HEK293 (cell line): Measurements from ENCODE around the gene FBXW5.

Experiments used
- BCL11B ChIP-seq: fragments of 450-650 bp; formaldehyde crosslinking; IDR thresholded peaks from 2 replicates; pipeline ENCODE4 v1.5.1; 2016; ENCODE audit warnings: low read depth, missing biosample characterization, missing genetic modification characterization
- HIC1 ChIP-seq: fragments of 450-650 bp; formaldehyde crosslinking; IDR thresholded peaks from 2 replicates; pipeline ENCODE4 v1.5.1; 2016; ENCODE audit warnings: missing biosample characterization, missing genetic modification characterization
- PRDM2 ChIP-seq: fragments of 450-650 bp; formaldehyde crosslinking; IDR thresholded peaks from 2 replicates; pipeline ENCODE4 v1.5.1; 2016; ENCODE audit warnings: missing biosample characterization, missing genetic modification characterization, borderline replicate concordance
- WT1 ChIP-seq: fragments of 450-650 bp; formaldehyde crosslinking; IDR thresholded peaks from 2 replicates; pipeline ENCODE4 v1.5.1; 2016; ENCODE audit warnings: missing biosample characterization, missing genetic modification characterization
- ZBTB10 ChIP-seq: fragments of 450-650 bp; formaldehyde crosslinking; IDR thresholded peaks from 2 replicates; pipeline ENCODE4 v1.5.1; 2016; ENCODE audit warnings: missing biosample characterization, missing genetic modification characterization
- ZBTB26 ChIP-seq: fragments of 450-650 bp; formaldehyde crosslinking; optimal IDR thresholded peaks from 2 replicates; pipeline ENCODE3; 2016; ENCODE audit warnings: missing biosample characterization, mild to moderate bottlenecking, missing genetic modification characterization
- ZBTB44 ChIP-seq: fragments of 450-650 bp; IDR thresholded peaks from 2 replicates; pipeline ENCODE4 v1.5.1; 2018; ENCODE audit warnings: missing biosample characterization, mild to moderate bottlenecking, missing genetic modification characterization
- ZNF239 ChIP-seq: fragments of 450-650 bp; formaldehyde crosslinking; IDR thresholded peaks from 2 replicates; pipeline ENCODE4 v1.5.1; 2016; ENCODE audit warnings: missing biosample characterization, missing genetic modification characterization
- ZNF274 ChIP-seq, 2 experiments: fragments of 200-500 bp in 1 of 2; fragments of 450-650 bp in 1 of 2; sonication (Bioruptor generic) in 1 of 2; formaldehyde crosslinking in 1 of 2; IDR thresholded peaks; 2 replicates each; pipeline versions ENCODE4 v1.5.1 to v1.6.1; 2014 to 2016; ENCODE audit warnings: borderline replicate concordance in 1 of 2, inconsistent platforms in 1 of 2, low read length in 1 of 2, missing biosample characterization in 1 of 2, missing genetic modification characterization in 1 of 2
- ZNF350 ChIP-seq: fragments of 450-650 bp; formaldehyde crosslinking; IDR thresholded peaks from 2 replicates; pipeline ENCODE4 v1.5.0; 2017; ENCODE audit warnings: missing biosample characterization, mild to moderate bottlenecking, missing genetic modification characterization
- ZNF366 ChIP-seq: fragments of 450-650 bp; formaldehyde crosslinking; conservative IDR thresholded peaks from 2 replicates; pipeline ENCODE4 v1.5.1; 2016; ENCODE audit warnings: missing biosample characterization, missing genetic modification characterization
- ZNF416 ChIP-seq: fragments of 450-650 bp; formaldehyde crosslinking; IDR thresholded peaks from 2 replicates; pipeline ENCODE4 v1.5.1; 2016; ENCODE audit warnings: missing biosample characterization, missing genetic modification characterization
- ZNF473 ChIP-seq: fragments of 450-650 bp; formaldehyde crosslinking; IDR thresholded peaks from 2 replicates; pipeline ENCODE4 v1.5.1; 2017; ENCODE audit warnings: missing biosample characterization, missing genetic modification characterization
- ZNF521 ChIP-seq: fragments of 450-650 bp; formaldehyde crosslinking; IDR thresholded peaks from 2 replicates; pipeline ENCODE4 v1.5.1; 2017; ENCODE audit warnings: missing biosample characterization, mild to moderate bottlenecking, missing genetic modification characterization
- ZNF555 ChIP-seq: fragments of 450-650 bp; formaldehyde crosslinking; conservative IDR thresholded peaks from 2 replicates; pipeline ENCODE4 v1.5.1; 2017; ENCODE audit warnings: missing biosample characterization, mild to moderate bottlenecking, missing genetic modification characterization, inconsistent platforms
- ZNF561 ChIP-seq: fragments of 450-650 bp; IDR thresholded peaks from 2 replicates; pipeline ENCODE4 v1.5.1; 2018; ENCODE audit warnings: missing biosample characterization, missing genetic modification characterization, borderline replicate concordance
- ZNF624 ChIP-seq: fragments of 450-650 bp; formaldehyde crosslinking; IDR thresholded peaks from 2 replicates; pipeline ENCODE4 v1.5.1; 2017; ENCODE audit warnings: missing biosample characterization, missing genetic modification characterization
- ZNF660 ChIP-seq: fragments of 450-650 bp; IDR thresholded peaks from 2 replicates; pipeline ENCODE4 v1.5.1; 2018; ENCODE audit warnings: missing biosample characterization, mild to moderate bottlenecking, missing genetic modification characterization
- ZNF76 ChIP-seq: fragments of 450-650 bp; formaldehyde crosslinking; IDR thresholded peaks from 2 replicates; pipeline ENCODE4; 2016; ENCODE audit warnings: low read depth, missing biosample characterization, missing genetic modification characterization, borderline replicate concordance
- ZNF777 ChIP-seq: fragments of 450-650 bp; formaldehyde crosslinking; IDR thresholded peaks from 2 replicates; pipeline ENCODE4 v1.5.1; 2017; ENCODE audit warnings: missing biosample characterization, missing genetic modification characterization, borderline replicate concordance
- ZSCAN23 ChIP-seq: fragments of 450-650 bp; formaldehyde crosslinking; IDR thresholded peaks from 2 replicates; pipeline ENCODE4 v1.5.1; 2016; ENCODE audit warnings: missing biosample characterization, missing genetic modification characterization

Gene FBXW5

GRCh38 chr9:136944519-136945332 is at the start of gene FBXW5, which contains the start of gene C8G (continued):
- TF ChIP-seq ZNF76 (tag by site-specific recombination) (peak; percentile 50; the same call in 1 of the 2 replicates), ZNF561 (tag by site-specific recombination) (0 out of 2 replicates have a peak, but pooled peaks have one; percentile 68), BCL11B (tag by site-specific recombination) (0 out of 2 replicates have a peak, but pooled peaks have one; percentile 47), ZSCAN23 (tag by site-specific recombination) (no peak), HIC1 (tag by site-specific recombination) (peak; percentile 55), ZNF777 (no peak), ZNF521 (tag by site-specific recombination) (no peak), ZBTB10 (tag by site-specific recombination) (0 out of 2 replicates have a peak, but pooled peaks have one; percentile 55), ZNF555 (tag by site-specific recombination) (no peak), ZNF660 (tag by site-specific recombination) (peak; percentile 79; the same call in 1 of the 2 replicates), PRDM2 (tag by site-specific recombination) (peak; percentile 58; the same call in 1 of the 2 replicates), ZNF350 (tag by site-specific recombination) (no peak), ZNF416 (tag by site-specific recombination) (no peak), WT1 (tag by site-specific recombination) (no peak), ZNF473 (tag by site-specific recombination) (no peak), ZBTB44 (peak; percentile 69), ZNF366 (no peak), ZBTB26 (tag by site-specific recombination) (peak; percentile 56), ZNF239 (tag by site-specific recombination) (no peak), ZNF624 (tag by site-specific recombination) (no peak), ZNF274 (IDR thresholded peaks at IDR 0.05; ENCODE audit: low read length) (no peak), ZNF274 (tag by site-specific recombination; IDR thresholded peaks at IDR 0.05; ENCODE audit: borderline replicate concordance) (no peak)
